Activated CD4-positive, alpha-beta T cell treated with anti-CD3 and anti-CD28 coated beads, Interleukin-2, amount 10 ng/mL, durations not matched to agents 7 days and 5 days (primary cell): ENCODE measurements around the gene TPRG1. TPM values are rescaled to one million over a fixed set of nuclear protein-coding genes. Genes with fewer than 3 reads are reported as not detected.

ENCODE experiments used
- CTCF ChIA-PET: fragments of 350-600 bp; sonication (Branson Sonifier 250); formaldehyde crosslinking; loops from one replicate; lab custom pipeline; 2021; ENCODE audit warnings: antibody characterized with exemption; lab: Charles Lee
- POLR2A ChIA-PET: fragments of 350-600 bp; sonication (Branson Sonifier 250); formaldehyde crosslinking; loops from one replicate; lab custom pipeline; 2021; ENCODE audit warnings: antibody characterized with exemption; lab: Charles Lee
- DNase-seq: peaks from one replicate; pipeline ENCODE4 v3.0.0-alpha.2; 2020
- H3K27ac Mint-ChIP-seq: one replicate; pipeline ENCODE4 v1.8.0; 2021; ENCODE audit warnings: mild to moderate bottlenecking, moderate library complexity, mixed read lengths
- H3K27me3 Mint-ChIP-seq: one replicate; pipeline ENCODE4 v1.8.0; 2021; ENCODE audit warnings: mixed read lengths
- H3K36me3 Mint-ChIP-seq: one replicate; pipeline ENCODE4 v1.8.0; 2021; ENCODE audit warnings: low read depth, mixed read lengths
- H3K4me1 Mint-ChIP-seq: one replicate; pipeline ENCODE4 v1.8.0; 2021; ENCODE audit warnings: mixed read lengths
- H3K4me3 Mint-ChIP-seq: one replicate; pipeline ENCODE4 v1.8.0; 2021; ENCODE audit warnings: mild to moderate bottlenecking, moderate library complexity, mixed read lengths
- H3K9me3 Mint-ChIP-seq: one replicate; pipeline ENCODE4 v1.8.0; 2021; ENCODE audit warnings: mixed read lengths
- total RNA-seq, 2 experiments: library from RNA; stranded (reverse); gene quantifications; one replicate each; pipeline ENCODE4 v1.2.3, GENCODE V29; 2021

The TPRG1 gene
- total RNA-seq, 2 experiments from 2014 or later = 1.2 to 1.7 TPM

DNA sequence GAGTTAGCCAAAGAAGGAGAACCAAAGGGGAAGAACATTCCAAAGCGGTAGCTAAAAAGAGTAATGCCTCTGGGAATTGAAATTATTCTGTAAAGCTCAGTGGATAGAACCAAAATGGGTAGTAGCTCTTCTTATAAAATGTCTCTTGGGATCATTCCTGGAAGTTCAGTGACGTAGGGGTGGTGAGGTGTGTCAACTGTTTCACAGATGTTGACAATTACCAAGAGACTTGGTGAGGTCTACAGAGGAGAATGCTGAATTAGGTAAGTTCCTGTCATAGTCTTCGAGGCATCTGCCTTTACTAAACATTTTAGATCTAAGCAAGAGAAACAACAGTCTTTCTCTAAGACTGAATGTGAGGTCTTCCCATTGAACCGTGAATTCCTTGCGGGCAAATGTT lies 67.8 kb downstream of the TPRG1 start:
- ChIA-PET POLR2A (no interaction called here), CTCF (no interaction called here)
- H3K27ac Mint-ChIP-seq = no peak overlapping the region
- no peaks in the 10 kb centered on the region for H3K36me3 Mint-ChIP-seq
- no peak overlapping the region for H3K4me3 Mint-ChIP-seq
- peaks cover 14% of the 10 kb centered on the region for H3K9me3 Mint-ChIP-seq
- no peak for DNase-seq
- H3K4me1 Mint-ChIP-seq = peaks cover 12% of the 10 kb centered on the region
- H3K27me3 Mint-ChIP-seq = peaks cover 1% of the 10 kb centered on the region

DNA sequence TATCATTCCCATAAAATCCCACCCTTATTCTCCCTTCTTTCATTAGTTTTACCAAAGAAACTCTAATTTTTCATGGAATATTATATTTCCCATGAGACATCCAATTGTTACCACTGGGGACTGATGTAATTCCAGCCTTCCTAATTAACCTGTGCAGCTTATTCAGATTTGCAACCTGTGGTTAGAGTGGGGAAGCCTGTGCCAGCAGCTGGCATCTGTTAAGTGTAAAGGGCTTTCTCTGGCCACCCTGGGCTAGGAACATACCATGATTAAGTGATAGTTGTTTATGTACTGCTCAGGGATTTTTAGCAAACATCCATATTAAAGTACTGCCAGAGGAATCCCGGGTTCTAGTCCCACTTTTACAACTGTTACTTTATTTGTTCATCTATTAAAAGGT lies 78.2 kb downstream of the TPRG1 start:
- CTCF ChIA-PET = interaction anchor here (0.7 kb wide), 1 partner anchor 200 kb away, joined by 3 read pairs; no protein-coding TSS in a partner anchor
- Mint-ChIP-seq H3K36me3 (no peaks in the 10 kb centered on the region), H3K27ac (no peak overlapping the region), H3K27me3 (no peaks in the 10 kb centered on the region), H3K9me3 (no peaks in the 10 kb centered on the region), H3K4me3 (no peak overlapping the region), H3K4me1 (no peaks in the 10 kb centered on the region)
- DNase-seq = no peak
- POLR2A ChIA-PET = no interaction called here

DNA sequence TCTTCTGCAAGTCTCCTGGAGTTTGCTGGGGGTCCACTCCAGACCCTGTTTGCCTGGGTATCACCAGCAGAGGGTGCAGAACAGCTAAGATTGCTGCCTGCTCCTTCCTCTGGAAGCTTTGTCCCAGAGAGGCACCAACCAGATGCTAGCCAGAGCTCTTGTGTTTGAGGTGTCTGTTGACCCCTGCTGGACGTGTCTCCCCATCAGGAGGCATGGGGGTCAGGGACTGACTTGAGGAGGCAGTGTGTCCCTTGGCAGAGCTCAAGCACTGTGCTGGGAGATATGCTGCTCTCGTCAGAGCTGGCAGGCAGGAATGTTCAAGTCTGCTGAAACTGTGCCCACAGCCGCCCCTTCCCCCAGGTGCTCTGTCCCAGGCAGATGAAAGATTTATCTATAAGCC lies 86.5 kb downstream of the TPRG1 start:
- no peak overlapping the region for H3K4me3 Mint-ChIP-seq
- no peak overlapping the region for H3K27ac Mint-ChIP-seq
- POLR2A ChIA-PET = no interaction called here
- H3K4me1 Mint-ChIP-seq = no peaks in the 10 kb centered on the region
- CTCF ChIA-PET = interaction anchor here (1.1 kb wide), 1 partner anchor 8 kb away, joined by 3 read pairs; no protein-coding TSS in a partner anchor
- no peaks in the 10 kb centered on the region for H3K36me3 Mint-ChIP-seq
- peaks cover 5% of the 10 kb centered on the region for H3K27me3 Mint-ChIP-seq
- H3K9me3 Mint-ChIP-seq = no peaks in the 10 kb centered on the region
- DNase-seq = no peak

- Mint-ChIP-seq H3K9me3 (no peaks in the 10 kb centered on the region), H3K4me1 (no peaks in the 10 kb centered on the region), H3K4me3 (no peak overlapping the region), H3K27ac (no peak overlapping the region), H3K36me3 (no peaks in the 10 kb centered on the region), H3K27me3 (peaks cover 5% of the 10 kb centered on the region)
- ChIA-PET CTCF (interaction anchor here (0.6 kb wide), 1 partner anchor 710 kb away, joined by 3 read pairs; no protein-coding TSS in a partner anchor), POLR2A (no interaction called here)
- DNase-seq = no peak
Observed at GRCh38 chr3:189260556-189261493, 89.1 kb downstream of the TPRG1 start.

GRCh38 chr3:189262746-189263145 lies 91.0 kb downstream of the TPRG1 start:
- no peak overlapping the region for H3K4me3 Mint-ChIP-seq
- CTCF ChIA-PET = interaction anchor here (2.1 kb wide), 1 partner anchor 10 kb away, joined by 5 read pairs; no protein-coding TSS in a partner anchor
- no peak for DNase-seq
- H3K36me3 Mint-ChIP-seq = no peaks in the 10 kb centered on the region
- H3K27me3 Mint-ChIP-seq = no peaks in the 10 kb centered on the region
- H3K9me3 Mint-ChIP-seq = no peaks in the 10 kb centered on the region
- H3K4me1 Mint-ChIP-seq = no peaks in the 10 kb centered on the region
- POLR2A ChIA-PET = no interaction called here
- H3K27ac Mint-ChIP-seq = no peak overlapping the region

DNA sequence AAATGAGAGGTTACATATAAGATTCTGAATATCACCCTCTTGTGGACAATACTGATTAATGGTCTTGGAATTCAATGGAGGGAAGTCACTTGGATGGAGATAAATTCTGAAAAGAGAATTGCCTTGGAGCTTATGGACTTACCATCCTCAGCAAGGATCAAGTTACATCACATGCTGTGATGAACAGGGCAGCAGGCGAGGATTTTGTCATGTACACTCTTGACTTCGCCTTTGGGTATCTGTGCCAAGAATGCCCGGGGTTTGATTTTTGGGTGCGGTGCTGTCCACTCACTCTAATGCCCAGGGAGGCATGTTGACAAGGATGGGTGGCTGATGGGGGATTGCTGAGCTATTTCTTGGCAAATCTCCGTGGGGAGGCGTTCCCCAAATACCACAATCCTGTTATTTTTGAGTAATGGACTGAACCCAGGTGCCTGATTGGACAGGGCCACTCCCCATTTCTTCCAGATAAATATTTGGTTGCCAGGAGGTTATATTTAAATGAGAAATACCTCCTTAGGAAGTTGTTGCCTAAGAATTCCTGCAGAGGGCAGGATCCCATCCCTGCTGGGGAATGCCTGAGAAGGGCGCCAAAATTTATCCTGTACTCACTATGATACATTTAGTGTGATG lies 96.3 kb downstream of the TPRG1 start:
- peaks cover 10% of the 10 kb centered on the region for H3K4me1 Mint-ChIP-seq
- CTCF ChIA-PET = interaction anchor here (1.2 to 1.6 kb wide), 2 partner anchors 681 to 685 kb away, joined by 3 to 5 read pairs; no protein-coding TSS in a partner anchor
- H3K27me3 Mint-ChIP-seq = no peaks in the 10 kb centered on the region
- H3K27ac Mint-ChIP-seq = no peak overlapping the region
- H3K4me3 Mint-ChIP-seq = no peak overlapping the region
- no peak for DNase-seq
- no peaks in the 10 kb centered on the region for H3K9me3 Mint-ChIP-seq
- POLR2A ChIA-PET = interaction anchor here (0.8 kb wide), 1 partner anchor 362 kb away, joined by 3 read pairs; no protein-coding TSS in a partner anchor
- no peaks in the 10 kb centered on the region for H3K36me3 Mint-ChIP-seq

- no peaks in the 10 kb centered on the region for H3K36me3 Mint-ChIP-seq
- no peak for DNase-seq
- peaks cover 17% of the 10 kb centered on the region for H3K4me1 Mint-ChIP-seq
- no peaks in the 10 kb centered on the region for H3K9me3 Mint-ChIP-seq
- CTCF ChIA-PET = no interaction called here
- no peak overlapping the region for H3K4me3 Mint-ChIP-seq
- H3K27me3 Mint-ChIP-seq = no peaks in the 10 kb centered on the region
- POLR2A ChIA-PET = no interaction called here
- no peak overlapping the region for H3K27ac Mint-ChIP-seq
Observed at GRCh38 chr3:189269365-189269764, 97.6 kb downstream of the TPRG1 start.

GRCh38 chr3:189270248-189270832 lies 98.6 kb downstream of the TPRG1 start:
- Mint-ChIP-seq H3K27ac (no peak overlapping the region), H3K9me3 (no peaks in the 10 kb centered on the region), H3K4me1 (peaks cover 17% of the 10 kb centered on the region), H3K4me3 (no peak overlapping the region), H3K27me3 (no peaks in the 10 kb centered on the region), H3K36me3 (no peaks in the 10 kb centered on the region)
- CTCF ChIA-PET = interaction anchor here (0.6 to 1.0 kb wide), 3 partner anchors 35 to 768 kb away, joined by 3 read pairs; no protein-coding TSS in a partner anchor
- peak; percentile 52 for DNase-seq
- POLR2A ChIA-PET = no interaction called here

GRCh38 chr3:189272500-189273119 lies 100.8 kb downstream of the TPRG1 start:
- Mint-ChIP-seq H3K9me3 (peaks cover 3% of the 10 kb centered on the region), H3K27me3 (no peaks in the 10 kb centered on the region), H3K4me1 (peaks cover 29% of the 10 kb centered on the region), H3K36me3 (peaks cover 6% of the 10 kb centered on the region), H3K27ac (no peak overlapping the region), H3K4me3 (no peak overlapping the region)
- CTCF ChIA-PET = interaction anchor here (0.6 to 2.1 kb wide), 18 partner anchors 9 to 1150 kb away, joined by 3 to 8 read pairs (median 4); no protein-coding TSS in a partner anchor
- POLR2A ChIA-PET = interaction anchor here (0.9 kb wide), 1 partner anchor 99 kb away, joined by 6 read pairs; no protein-coding TSS in a partner anchor
- DNase-seq = no peak

DNA sequence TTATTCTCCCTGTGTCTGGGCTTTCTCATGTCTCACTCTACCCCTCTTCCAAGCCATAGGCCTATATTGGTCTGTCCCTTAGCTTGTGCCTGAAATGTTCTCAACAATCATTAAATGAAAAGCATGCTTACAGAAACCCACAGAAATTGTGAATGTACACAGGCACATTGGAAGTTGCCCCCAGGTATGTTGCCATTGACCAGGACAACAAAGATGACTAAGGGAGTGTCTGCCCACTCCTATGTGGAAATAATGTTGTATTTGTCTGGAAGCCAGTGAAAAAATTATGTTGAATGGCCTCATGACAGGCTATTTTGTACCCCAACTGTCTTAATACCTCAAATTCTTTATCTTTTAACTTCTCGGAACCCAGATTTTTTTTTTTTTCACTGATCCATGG lies 102.0 kb downstream of the TPRG1 start:
- ChIA-PET CTCF (interaction anchor here (1.1 to 2.1 kb wide), 4 partner anchors 9 to 675 kb away, joined by 4 to 8 read pairs (median 6); no protein-coding TSS in a partner anchor), POLR2A (no interaction called here)
- H3K27ac Mint-ChIP-seq = no peak overlapping the region
- peaks cover 6% of the 10 kb centered on the region for H3K9me3 Mint-ChIP-seq
- H3K36me3 Mint-ChIP-seq = peaks cover 8% of the 10 kb centered on the region
- no peak overlapping the region for H3K4me3 Mint-ChIP-seq
- H3K4me1 Mint-ChIP-seq = peaks cover 40% of the 10 kb centered on the region
- no peaks in the 10 kb centered on the region for H3K27me3 Mint-ChIP-seq
- DNase-seq = no peak

GRCh38 chr3:189275182-189275581 lies 103.4 kb downstream of the TPRG1 start:
- no peak overlapping the region for H3K4me3 Mint-ChIP-seq
- H3K27me3 Mint-ChIP-seq = no peaks in the 10 kb centered on the region
- H3K27ac Mint-ChIP-seq = no peak overlapping the region
- no peak for DNase-seq
- H3K4me1 Mint-ChIP-seq = peaks cover 40% of the 10 kb centered on the region
- peaks cover 10% of the 10 kb centered on the region for H3K9me3 Mint-ChIP-seq
- H3K36me3 Mint-ChIP-seq = peaks cover 8% of the 10 kb centered on the region
- ChIA-PET CTCF (interaction anchor here (1.2 kb wide), 1 partner anchor 91 kb away, joined by 3 read pairs; no protein-coding TSS in a partner anchor), POLR2A (no interaction called here)

DNA sequence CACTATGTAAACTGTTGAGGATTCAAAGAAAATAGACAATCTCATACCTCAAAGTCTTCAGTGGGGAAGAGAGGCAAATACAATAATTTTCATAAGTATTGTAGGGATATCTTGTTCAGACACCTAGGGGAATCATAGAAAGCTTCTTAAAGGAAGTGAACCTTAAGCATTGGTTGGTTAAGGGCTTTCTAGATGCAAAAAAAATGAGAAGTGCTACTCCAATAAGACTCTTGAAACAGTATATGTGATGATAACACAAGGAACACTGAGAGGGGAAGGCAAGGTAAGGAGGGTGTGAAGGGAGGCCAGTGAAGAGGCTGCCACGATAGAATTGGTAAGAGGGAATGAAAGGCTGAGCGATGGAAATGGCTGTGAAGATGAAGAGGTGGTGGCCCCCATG lies 104.1 kb downstream of the TPRG1 start:
- Mint-ChIP-seq H3K9me3 (peaks cover 10% of the 10 kb centered on the region), H3K27me3 (no peaks in the 10 kb centered on the region), H3K4me1 (peaks cover 40% of the 10 kb centered on the region), H3K4me3 (no peak overlapping the region), H3K27ac (peak overlapping the region; percentile 3), H3K36me3 (peaks cover 8% of the 10 kb centered on the region)
- no peak for DNase-seq
- ChIA-PET POLR2A (no interaction called here), CTCF (interaction anchor here (1.1 to 1.2 kb wide), 2 partner anchors 90 to 291 kb away, joined by 3 read pairs; no protein-coding TSS in a partner anchor)
